ENCODE measurements around the gene ZNF484.
"Not testable (repeated sequence)": the region's sequence is repeated elsewhere in the genome, so short reads cannot be mapped to it uniquely, and the experiment has no call there.

The ZNF484 gene

DNA sequence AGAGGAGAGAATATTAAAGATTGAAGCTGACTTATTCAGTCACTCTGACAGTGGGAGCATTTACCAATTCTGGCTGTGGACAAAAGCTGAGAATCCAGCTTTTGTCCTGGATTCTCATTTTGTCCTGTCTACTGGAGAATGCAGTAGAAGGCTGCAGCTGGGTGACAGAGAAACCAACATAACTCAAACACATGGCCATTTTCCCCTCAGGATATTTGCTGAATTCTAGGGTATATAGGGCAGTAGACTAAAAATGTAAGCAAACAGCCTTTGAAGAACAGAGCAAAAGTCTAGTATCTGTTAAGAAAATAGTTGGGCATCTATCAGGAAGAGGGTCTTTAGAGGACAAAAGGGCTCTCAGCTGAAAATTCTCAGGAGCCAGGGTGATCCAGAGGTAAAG, 20.6 kb downstream of the ZNF484 start:
- no peak for DNase-seq

DNA sequence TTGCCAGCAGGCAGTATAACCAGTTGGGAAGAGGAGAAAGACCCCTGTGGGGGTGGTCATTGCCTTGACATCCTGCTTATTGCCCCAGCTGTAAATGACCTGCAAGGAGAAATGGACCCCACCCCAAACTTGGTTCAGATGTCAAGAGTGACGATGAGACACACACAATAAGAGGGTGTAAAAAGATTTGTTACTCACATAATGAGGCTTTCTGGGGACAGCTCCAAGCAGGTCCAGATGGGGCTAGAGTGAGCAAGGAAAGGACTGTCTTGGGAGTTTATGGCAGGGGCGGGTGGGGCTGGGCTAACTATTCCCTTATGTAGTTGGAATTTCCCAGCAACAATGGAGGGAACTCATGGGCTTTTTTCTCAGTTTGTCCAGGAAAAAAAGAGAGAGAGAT, 24.1 kb downstream of the ZNF484 start:
- no peak for DNase-seq

DNA sequence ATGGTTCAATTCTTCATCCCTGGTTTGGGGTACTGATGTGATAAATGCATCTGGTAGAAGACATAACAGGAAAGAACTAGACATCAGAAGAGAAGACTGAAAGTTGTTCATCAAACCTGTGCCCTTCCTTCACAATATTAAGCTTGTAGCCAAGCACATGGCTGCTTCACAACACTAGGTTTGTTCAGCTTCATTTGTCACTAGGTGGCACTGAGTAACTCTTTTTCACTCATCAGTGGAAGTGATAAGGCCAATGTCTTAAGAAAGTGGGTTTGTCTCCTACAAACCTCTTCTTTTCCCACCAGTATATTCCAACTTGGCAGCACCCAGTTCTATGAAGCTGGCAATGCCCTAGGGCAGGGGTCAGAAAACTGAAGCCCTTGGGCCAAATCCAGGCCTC, 26.9 kb downstream of the ZNF484 start:
- no peak for DNase-seq

DNA sequence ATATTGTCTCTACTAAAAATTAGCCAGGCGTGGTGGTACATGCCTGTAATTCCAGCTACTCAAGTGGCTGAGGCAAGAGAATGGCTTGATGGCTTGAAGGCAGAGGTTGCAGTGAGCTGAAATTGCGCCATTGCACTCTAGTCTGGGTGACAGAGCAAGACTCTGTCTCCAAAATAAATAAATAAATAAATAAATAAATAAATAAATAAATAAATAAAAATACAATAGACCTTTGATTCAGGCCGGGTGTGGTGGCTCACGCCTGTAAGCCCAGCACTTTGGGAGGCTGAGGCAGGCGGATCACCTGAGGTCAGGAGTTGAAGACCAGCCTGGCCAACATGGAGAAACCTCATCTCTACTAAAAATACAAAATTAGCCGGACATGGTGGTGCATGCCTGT, 29.1 kb downstream of the ZNF484 start:
- DNase-seq, result not testable (repeated sequence)

DNA sequence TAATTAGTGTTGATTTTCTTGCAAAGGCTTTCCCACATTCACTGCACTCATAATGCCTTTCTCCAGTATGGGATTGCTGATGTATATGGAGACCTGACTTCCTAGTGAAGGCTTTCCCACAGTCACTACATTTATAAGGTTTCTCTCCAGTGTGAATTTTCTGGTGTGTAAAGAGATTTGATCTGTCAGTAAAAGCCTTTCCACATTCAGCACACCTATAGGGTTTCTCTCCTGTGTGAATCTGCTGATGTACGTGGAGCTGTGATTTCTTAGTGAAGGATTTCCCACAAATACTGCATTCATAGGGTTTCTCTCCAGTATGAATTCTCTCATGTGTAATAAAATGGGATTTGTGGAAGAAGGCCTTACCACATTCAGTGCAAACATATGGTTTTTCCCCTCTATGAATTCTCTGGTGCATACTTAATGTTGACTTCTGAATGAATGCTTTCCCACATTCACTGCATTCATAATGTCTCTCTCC, 31.1 kb downstream of the ZNF484 start:
- DNase-seq, result no peak

DNA sequence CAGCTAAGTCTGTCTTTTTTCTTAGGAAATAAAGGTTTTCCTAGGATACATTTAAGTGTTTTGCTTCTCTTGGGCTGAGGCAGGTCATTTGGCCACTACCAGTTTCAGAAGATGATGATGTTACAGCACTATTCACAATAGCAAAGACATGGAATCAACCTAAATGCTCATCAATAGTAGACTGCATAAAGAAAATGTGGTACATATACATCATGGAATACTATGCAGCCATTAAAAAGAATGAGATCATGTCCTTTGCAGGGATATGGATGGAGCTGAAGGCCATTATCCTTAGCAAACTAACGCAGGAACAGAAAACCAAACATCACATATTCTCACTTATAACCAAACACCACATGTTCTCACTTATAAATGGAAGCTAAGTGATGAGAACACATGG, 39.4 kb downstream of the ZNF484 start:
- not testable (repeated sequence) for DNase-seq

DNA sequence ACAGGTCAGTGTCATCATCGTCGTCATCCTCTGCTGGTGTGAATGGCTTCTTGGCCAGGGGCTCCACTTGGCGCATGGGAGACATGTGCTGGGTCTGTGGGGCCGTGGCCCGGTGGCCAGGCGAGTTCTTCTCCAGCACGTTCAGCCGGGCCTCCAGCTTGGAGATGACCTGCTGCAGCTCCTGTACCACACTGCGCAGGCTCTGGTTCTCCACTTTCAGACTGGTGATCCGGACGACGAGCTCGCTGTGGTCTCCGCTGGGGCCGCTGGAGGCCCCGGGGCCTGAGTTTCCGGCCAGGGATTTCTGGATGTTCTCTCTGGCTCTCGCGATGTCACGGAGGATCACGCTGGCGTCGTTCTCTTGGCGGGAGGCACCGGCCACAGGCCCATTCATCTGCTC, 40.6 kb downstream of the ZNF484 start:
- DNase-seq, result no peak

DNA sequence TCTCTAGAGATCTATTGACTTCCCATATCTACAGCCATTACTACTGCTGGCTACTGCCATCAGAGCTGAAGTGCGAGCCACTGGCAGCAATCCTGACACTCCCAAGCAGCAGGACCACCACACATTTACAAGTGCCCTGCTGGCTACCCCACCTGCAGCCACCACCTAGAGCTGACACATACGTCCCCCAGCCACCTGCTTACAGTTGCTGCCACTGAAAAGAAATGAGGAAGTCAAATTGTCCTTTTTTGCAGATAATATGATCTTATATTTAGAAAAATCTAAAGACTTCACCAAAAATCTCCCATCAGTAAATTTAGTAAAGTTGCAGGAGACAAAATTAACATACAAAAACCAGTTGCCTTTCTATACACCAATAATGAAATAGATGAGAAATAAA, 48.4 kb downstream of the ZNF484 start:
- no peak for DNase-seq

DNA sequence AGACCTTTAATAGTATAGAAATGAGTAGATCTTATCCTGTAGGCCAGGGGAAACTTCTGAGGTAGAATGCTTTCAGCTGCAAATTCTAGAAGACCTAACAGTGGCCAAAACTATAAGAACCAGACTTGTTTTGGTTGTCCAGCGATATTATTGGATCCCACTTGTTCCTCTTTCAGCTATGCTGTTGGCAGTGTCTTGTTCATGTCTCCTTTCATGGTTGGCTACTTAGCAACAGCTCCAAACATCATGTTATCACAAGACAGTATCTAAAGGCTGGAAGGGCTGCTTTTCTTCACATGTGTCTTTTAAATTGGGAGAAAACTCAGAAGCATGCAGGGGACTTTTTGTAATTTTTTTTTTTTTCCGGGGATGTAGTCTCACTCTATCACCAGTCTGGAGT, 52.8 kb downstream of the ZNF484 start:
- not testable (repeated sequence) for DNase-seq

DNA sequence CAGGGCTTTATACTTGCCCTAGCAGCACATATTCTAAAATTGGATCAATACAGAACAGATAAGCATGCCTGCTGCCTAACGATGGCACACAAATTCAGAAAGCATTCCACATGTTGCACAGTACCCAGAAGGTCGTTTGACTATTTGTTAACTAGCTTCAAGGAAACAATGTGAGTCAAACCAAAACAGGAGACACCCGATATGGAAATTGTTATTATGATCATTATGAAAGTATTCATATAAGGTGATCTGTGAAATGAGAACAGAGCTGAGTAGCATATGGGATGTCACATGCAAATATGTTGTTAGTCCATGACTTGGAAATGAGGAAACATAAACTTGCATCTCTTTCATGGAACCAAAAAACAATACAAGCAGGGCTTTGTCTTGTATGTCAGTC, 56.9 kb downstream of the ZNF484 start:
- DNase-seq, result no peak

DNA sequence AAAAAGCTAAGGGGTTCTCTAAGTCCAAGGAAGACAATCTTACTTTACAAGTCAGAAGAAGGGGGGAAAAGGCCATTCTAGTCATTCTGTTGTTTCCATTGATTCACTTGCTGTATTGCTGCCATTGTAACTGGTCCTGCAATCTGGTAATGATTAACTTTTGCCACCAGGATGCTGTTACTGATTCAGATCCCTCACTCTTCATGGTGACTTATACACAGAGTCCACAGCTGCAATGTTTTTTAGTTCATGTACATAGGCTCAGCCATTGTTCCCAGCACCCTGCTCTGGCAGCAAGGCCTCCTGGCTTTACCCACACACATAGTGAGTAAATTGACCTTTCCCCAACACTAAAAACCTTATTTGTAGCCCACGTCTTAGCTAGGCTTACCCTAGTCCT, 57.9 kb downstream of the ZNF484 start:
- DNase-seq, result not testable (repeated sequence)

DNA sequence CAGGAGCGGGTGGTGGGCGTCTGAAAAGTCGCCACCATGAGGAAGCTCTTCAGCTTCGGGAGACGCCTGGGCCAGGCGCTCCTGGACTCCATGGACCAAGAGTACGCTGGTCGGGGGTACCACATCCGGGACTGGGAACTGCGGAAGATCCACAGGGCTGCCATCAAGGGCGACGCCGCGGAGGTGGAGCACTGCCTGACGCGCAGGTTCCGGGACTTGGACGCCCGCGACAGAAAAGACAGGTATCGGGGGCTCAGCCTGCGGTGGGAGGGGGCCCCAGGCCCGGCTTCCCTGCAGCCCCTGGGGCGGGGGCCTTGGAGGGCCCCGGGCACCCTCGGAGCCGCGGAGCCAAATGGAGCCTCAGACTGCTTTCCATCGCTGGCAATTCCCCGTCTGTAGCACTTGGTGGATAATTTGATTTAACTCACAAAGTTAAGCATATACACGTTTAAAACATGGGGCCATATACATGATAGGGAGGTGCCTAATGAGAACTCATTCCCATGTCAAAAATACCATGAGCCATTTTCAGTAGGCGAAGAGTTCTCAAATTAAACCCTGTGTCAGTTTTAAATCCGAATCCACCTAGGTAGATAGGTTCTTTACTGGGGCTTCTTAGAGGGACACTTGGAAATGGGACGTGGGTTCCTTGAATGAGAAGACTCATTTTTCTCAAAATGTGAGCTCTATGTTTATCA, 68.1 kb downstream of the ZNF484 start:
- DNase-seq, result not testable (repeated sequence)

DNA sequence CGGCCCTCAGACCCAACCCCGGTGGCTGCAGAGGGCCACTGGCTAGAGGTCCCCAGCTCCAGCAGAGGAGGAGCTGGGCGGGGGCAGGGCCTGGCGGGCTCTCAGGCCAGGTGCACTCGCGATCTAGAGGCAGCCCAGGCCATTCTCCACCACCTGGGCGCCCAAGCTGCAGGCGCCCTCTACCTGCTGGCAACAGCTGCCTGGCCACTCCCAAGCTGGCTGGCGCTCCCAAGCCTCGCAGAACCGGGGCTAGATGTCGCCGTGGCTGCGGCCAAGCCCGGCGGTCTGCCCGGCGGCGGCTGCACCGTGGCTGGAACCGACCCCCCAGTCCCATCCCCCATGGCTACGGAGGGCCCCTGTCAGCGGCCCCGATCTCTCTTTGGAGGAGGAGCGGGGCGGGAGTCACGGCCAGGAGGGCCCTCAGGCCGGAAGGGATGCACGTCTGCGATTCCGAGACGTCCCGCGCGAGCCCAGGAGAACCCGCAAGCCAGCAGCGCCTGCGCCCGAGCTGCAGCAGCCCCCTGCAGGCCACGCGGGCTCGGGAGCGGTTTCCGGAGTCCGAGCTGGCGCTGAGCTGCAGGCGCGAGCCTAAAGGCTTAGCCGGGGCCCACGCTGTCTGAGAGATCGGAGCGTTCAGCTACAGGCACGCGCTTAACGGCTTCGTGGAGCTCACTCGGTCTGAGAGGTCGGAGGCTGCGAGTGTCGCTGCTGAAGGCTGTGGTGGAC, 68.9 kb downstream of the ZNF484 start:
- DNase-seq, result peak; percentile 48

DNA sequence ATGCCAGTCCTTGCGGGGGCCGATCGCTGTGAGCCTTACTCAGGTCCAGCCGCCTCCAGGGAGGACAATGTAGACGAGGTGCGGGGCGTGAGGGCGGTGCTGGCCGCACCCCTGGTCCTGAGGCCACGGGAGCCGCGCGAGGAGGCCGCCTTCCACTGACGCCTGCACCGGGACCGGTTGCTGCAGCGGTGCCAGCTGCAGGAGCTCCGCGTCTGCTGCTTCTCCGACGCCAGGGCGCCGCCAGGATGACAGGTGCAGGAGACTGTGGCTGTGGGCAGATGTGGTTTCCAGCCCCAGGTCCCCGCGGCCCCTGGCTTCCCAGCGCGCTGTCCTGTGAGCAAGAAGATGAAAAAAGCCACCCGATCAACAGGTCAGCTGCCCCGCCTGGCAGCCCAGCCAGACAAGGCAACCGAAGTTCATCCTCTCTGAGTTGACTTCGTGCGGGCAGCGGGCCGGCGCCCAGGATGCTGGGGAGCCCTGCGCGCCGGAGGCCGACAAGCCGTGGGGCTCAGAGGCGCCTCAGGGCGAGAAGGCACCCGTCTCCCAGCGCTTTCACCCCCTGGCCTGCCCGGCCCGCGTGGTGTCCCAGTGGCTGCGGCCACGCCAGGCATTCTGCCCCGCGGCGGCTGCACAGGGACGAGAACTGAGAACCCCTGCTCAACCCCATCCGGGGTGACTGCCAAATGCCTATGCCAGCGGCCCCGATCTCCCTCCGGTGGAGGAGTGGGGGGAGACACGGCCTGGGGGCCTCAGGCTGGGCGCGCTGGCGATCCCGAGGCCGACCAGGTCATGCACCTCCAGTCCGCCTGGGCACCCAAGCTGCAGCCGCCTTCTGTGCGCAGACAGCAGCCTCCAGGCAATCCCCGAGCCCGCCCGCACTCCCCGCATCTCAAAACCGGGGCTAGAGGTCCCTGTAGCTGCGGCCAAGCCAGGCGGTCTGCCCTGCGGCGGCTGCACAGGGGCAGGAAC, 69.8 kb downstream of the ZNF484 start:
- DNase-seq, result peak; percentile 40

DNA sequence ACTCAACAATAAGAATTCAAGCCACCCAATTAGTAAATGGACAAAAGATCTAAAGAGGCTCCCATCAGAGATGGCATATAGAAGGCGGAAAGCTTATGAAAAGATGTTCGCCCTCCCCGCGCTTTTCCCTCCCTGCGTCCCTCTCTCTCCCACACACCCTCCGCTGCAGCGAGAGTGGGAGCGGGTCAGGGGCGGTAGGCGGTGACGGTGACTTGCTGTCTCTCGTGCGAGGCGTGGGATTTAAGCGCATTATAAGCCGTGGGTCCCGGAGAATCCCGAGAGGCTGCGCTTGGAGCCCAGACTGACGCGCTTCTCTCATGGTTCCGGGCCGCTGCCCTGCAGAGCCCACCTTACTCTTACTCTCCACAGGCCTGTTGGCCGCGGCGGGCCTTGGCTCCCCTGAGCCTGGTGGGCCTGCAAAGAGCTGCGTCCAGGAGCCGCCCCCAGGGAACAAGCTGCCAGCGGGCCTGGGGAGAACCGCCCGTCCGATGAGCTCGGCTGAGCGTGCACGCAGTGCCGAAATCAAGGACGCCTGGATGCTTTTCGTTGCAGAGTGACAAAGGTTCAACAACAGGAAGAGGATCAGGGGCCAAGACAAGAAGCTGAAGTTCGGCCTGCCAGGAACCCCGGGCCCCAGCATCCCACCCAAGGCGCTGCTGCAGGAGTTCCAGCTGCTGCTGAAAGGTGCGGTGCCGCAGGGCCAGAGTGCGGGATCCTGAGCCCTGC, 70.6 kb downstream of the ZNF484 start:
- peak; percentile 16 for DNase-seq

DNA sequence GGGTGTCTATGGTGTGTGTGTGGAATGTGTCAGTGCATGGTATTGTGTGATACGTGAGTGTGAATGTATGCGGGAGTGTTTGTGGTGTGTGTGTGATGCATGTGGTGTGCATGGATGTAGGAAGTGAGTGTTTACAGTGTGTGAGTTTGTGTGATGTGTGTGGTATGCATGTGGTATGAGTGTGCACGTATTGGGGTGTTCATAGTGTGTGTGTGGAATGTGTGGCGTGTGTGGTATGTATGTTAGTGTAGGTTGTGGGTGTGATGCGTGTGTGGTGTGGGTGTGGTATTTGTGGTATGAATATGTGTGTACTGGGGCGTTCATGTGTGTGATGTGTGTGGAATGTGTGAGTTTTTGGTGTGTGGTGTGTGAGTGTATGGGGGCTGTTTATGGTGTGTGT, 73.1 kb downstream of the ZNF484 start:
- DNase-seq, result no peak

DNA sequence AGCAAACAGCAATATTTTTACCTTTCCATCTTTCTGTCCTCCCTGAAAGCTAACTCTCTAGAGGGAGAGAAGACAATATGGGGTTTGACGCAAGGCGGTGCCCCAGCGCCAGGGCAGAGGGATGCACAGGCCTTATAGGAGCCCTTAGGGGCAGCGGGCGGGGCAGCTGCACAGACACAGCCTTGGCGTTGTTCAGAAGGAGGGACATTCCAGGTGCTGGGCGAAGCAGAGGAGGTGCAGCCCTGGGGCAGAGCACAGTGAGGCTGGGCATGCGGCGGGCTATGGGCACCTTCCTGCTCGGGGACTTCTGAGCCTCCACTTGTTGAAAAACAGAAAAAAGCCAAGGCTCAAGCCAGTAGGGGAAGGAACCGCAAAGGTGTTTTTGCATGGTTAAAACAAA, 79.5 kb downstream of the ZNF484 start:
- no peak for DNase-seq

DNA sequence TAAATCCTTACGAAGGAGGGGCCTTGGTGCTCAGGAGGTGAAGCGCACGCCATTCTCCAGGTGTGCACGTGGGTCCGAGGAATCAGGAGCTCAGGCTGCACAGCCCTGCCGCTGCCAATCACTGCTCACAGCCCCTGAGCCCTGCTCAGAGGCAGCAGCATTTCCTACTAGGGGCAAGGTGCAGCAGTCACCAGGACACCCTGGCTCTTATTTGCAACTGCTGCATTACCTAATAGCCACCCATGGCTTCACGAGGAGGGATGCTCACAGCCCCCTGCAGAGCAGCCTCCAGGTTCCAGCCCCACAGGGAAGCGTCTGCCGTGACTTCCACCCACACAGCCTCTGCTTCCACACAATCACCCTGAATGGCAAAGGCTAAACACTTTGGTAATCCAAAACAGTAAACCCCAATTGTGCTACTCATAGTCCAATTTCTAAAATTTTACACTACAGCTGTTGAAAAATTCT, 81.5 kb downstream of the ZNF484 start:
- not testable (repeated sequence) for DNase-seq

DNA sequence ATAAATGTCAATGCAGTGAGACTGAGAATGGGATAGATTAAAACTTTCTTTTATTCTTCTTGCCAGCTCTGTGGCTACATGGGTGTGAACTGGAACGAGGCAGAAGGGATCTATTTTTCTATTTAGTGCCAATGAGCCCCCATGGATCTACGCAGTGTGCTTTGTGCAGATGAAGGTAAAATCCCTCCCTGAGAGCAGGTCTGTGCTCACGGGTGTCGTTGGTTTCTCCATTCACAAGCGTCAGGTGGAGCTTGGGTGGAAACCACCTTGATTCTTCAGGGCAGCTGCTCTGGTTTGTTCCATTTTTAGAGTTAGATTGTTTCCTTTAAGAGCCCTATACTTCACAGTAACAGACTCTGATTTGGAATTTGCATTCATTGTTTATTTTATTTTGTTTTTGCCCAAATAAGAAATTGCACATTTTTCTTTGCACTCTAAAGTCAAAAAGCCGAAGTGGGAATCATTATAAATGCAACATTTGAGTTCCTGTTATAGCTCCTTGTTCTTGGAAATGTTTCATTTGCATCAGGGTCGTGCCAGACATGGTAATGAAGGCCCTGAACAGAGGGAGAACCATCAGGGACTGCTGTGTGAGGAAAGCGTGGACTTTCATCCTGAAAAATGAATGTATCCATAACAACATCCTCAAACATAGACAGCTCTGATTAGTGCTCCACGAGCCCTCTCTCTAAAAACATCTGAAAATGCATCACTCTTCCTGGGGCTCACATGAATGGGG, 82.1 kb downstream of the ZNF484 start:
- DNase-seq, result no peak

Measured in activated naive CD4-positive, alpha-beta T cell treated with anti-CD3 and anti-CD28 coated beads, Interleukin-2, amount 50 U/mL, for 16 hours (primary cell).